HepG2 (cell line): ENCODE results near the gene TLR5. TPM values are rescaled to one million over a fixed set of nuclear protein-coding genes. Genes with fewer than 3 reads are reported as not detected.

Source experiments
- CBFB ChIP-seq: sonication (generic); formaldehyde crosslinking; IDR thresholded peaks from 2 replicates; pipeline ENCODE4 v1.4.0; 2020; ENCODE audit warnings: missing genetic modification reagents
- CBX2 ChIP-seq, 2 experiments: fragments of 200-600 bp in 1 of 2; sonication (generic); formaldehyde crosslinking in 1 of 2; IDR thresholded peaks; 2 replicates each; pipeline versions ENCODE4 v1.7.0 to v1.8.1; 2018 to 2022; ENCODE audit warnings: low read depth in 2 of 2, low read length in 1 of 2, mild to moderate bottlenecking in 1 of 2, missing genetic modification reagents in 1 of 2
- ELF4 ChIP-seq: sonication (generic); formaldehyde crosslinking; IDR thresholded peaks from 2 replicates; pipeline ENCODE4 v1.5.0; 2020; ENCODE audit warnings: missing genetic modification reagents, mild to moderate bottlenecking, moderate library complexity, borderline replicate concordance
- HDAC6 ChIP-seq: fragments of 200-600 bp; sonication (generic); IDR thresholded peaks from 2 replicates; pipeline ENCODE4 v1.7.0; 2017; ENCODE audit warnings: mild to moderate bottlenecking, antibody characterized with exemption, low read length, low read depth
- HMGA1 ChIP-seq: sonication (generic); formaldehyde crosslinking; conservative IDR thresholded peaks from 2 replicates; pipeline ENCODE4 v1.4.0; 2020; ENCODE audit warnings: missing genetic modification reagents
- HNRNPLL ChIP-seq: fragments of 200-400 bp; formaldehyde crosslinking; IDR thresholded peaks from 2 replicates; pipeline ENCODE4 v1.6.1; 2017; ENCODE audit warnings: mild to moderate bottlenecking, low read depth, low read length; ENCODE audit not compliant: poor library complexity, severe bottlenecking
- IRF2 ChIP-seq: IDR thresholded peaks from 2 replicates; pipeline ENCODE4 v1.6.1; 2018; ENCODE audit warnings: missing genetic modification reagents, missing compliant biosample characterization
- KAT7 ChIP-seq: IDR thresholded peaks from 2 replicates; pipeline ENCODE4 v1.6.1; 2018; ENCODE audit warnings: borderline replicate concordance, missing compliant biosample characterization
- MYC ChIP-seq: sonication (generic); formaldehyde crosslinking; IDR thresholded peaks from 2 replicates; pipeline ENCODE4 v1.9.0; 2021; ENCODE audit warnings: missing genetic modification reagents, borderline replicate concordance
- NFE2L2 ChIP-seq: fragments of 150-350 bp; IDR thresholded peaks from 2 replicates; pipeline ENCODE4 v1.6.1; 2014; ENCODE audit warnings: low read length
- RARA ChIP-seq: IDR thresholded peaks from 2 replicates; pipeline ENCODE4 v1.6.1; 2016; ENCODE audit warnings: missing genetic modification reagents, missing compliant biosample characterization
- RBM22 ChIP-seq: fragments of 200-400 bp; formaldehyde crosslinking; optimal IDR thresholded peaks from 2 replicates; pipeline ENCODE3; 2017; ENCODE audit warnings: mild to moderate bottlenecking, low read length, moderate library complexity
- SMC3 ChIP-seq: IDR thresholded peaks from 2 replicates; pipeline ENCODE4 v1.6.1; 2011; ENCODE audit warnings: low read length, improper control_type of control experiment
- ZNF230 ChIP-seq: sonication (generic); formaldehyde crosslinking; IDR thresholded peaks from 2 replicates; pipeline ENCODE4 v1.4.0; 2020; ENCODE audit warnings: mild to moderate bottlenecking, missing genetic modification reagents
- ZNF501 ChIP-seq: sonication (generic); formaldehyde crosslinking; IDR thresholded peaks from 2 replicates; pipeline ENCODE4 v1.5.1; 2020; ENCODE audit warnings: mild to moderate bottlenecking, moderate library complexity, missing genetic modification reagents
- ZNF550 ChIP-seq: sonication (generic); formaldehyde crosslinking; IDR thresholded peaks from 2 replicates; pipeline ENCODE4 v1.4.0; 2020; ENCODE audit warnings: mild to moderate bottlenecking, missing genetic modification reagents, borderline replicate concordance
- ZNF619 ChIP-seq: sonication (generic); formaldehyde crosslinking; IDR thresholded peaks from 2 replicates; pipeline ENCODE4 v1.4.0; 2020; ENCODE audit warnings: mild to moderate bottlenecking, missing genetic modification reagents
- ZNF678 ChIP-seq: sonication (generic); formaldehyde crosslinking; IDR thresholded peaks from 2 replicates; pipeline ENCODE4 v1.4.0; 2020; ENCODE audit warnings: mild to moderate bottlenecking, missing genetic modification reagents
- ZNF761 ChIP-seq: sonication (generic); formaldehyde crosslinking; conservative IDR thresholded peaks from 2 replicates; pipeline ENCODE4 v1.4.0; 2020; ENCODE audit warnings: mild to moderate bottlenecking, missing genetic modification reagents
- ZNF768 ChIP-seq: sonication (generic); formaldehyde crosslinking; IDR thresholded peaks from 2 replicates; pipeline ENCODE4 v1.4.0; 2020; ENCODE audit warnings: missing genetic modification reagents
- ZNF780A ChIP-seq: sonication (generic); formaldehyde crosslinking; IDR thresholded peaks from 2 replicates; pipeline ENCODE4 v1.8.0; 2022; ENCODE audit warnings: mild to moderate bottlenecking, missing genetic modification reagents, moderate library complexity
- ZSCAN20 ChIP-seq: sonication (generic); formaldehyde crosslinking; IDR thresholded peaks from 2 replicates; pipeline ENCODE4 v1.4.0; 2020; ENCODE audit warnings: missing genetic modification reagents, mild to moderate bottlenecking, borderline replicate concordance
- polyA plus RNA-seq, 8 experiments: library from polyadenylated mRNA; depleted of rRNA in 3 of 8; stranded (reverse) in 7 of 8; unstranded in 1 of 8; fragments of >200 nt; fragmentation: Illumina TruSeq in 4 of 8; extraction: Trizol in 4 of 8; gene quantifications; 2 replicates each; pipeline versions ENCODE4 v1.2.1 to v1.2.3, GENCODE V29; 2011 to 2016; ENCODE audit warnings: low read depth in 4 of 8, missing spikeins in 1 of 8, mixed read lengths in 1 of 8; ENCODE audit not compliant: insufficient read depth in 1 of 8
- total RNA-seq, 5 experiments: library from RNA; depleted of rRNA; stranded (reverse); fragments of >200 nt; fragmentation: Illumina TruSeq; extraction: Trizol; gene quantifications; 2 replicates each; pipeline ENCODE4 v1.2.3, GENCODE V29; 2016; ENCODE audit warnings: low read depth in 1 of 5
- TF ChIP-seq, protein P1 (sequence below): IDR thresholded peaks from 2 replicates; pipeline ENCODE4 v1.6.1; 2016; ENCODE audit warnings: missing biosample characterization, missing genetic modification reagents, low read depth
- TF ChIP-seq, protein P2 (sequence below): sonication (generic); formaldehyde crosslinking; IDR thresholded peaks from 2 replicates; pipeline ENCODE4 v1.5.0; 2020; ENCODE audit warnings: missing genetic modification reagents

TLR5 gene
- total and polyA plus RNA-seq, 2 of the 13 experiments (the other 11 are each of a cell fraction or from before 2014, with no cell fraction given), result not detected

DNA sequence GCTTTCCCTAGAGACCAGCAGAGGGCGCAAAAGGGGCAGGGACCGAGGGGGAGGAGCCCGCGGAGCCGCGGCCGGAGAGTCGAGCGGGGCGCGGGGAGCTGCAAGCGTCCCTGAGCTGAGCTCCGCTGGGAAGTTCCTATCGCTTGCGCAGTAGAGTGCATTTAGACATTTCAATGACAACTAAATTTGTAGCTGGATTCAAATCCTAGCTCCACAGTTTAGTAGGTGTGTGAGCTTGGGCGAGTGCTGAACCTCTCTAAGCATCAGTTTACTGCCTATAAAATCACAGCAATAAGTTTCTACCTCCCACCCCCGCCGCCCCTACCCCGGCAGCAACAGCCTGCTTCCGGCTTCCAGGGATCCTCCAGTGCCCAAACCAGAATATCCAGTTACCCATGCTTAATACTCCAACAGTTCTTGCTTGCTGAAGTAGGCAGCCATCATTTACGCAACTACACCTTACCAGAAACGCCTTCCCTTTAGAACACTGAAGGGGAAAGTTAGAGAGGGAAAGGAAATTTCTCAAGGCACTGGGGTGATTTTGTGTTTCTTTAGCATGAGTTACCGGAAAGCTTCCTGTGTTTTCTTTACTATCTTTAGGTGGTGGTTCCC is 9.1 kb downstream of the TLR5 start (continued):
- TF ChIP-seq ELF4 (CRISPR knock-in tag) (no peak), ZNF780A (CRISPR knock-in tag) (no peak), CBFB (CRISPR knock-in tag) (no peak), RBM22 (no peak), ZNF230 (no peak), IRF2 (0 out of 2 replicates have a peak, but pooled peaks have one; percentile 19), ZNF768 (no peak), HNRNPLL (peak; percentile 60), ZNF761 (CRISPR knock-in tag) (no peak), HDAC6 (no peak), ZNF550 (CRISPR knock-in tag) (no peak), MYC (CRISPR knock-in tag) (no peak), ZSCAN20 (CRISPR knock-in tag) (no peak), ZNF501 (CRISPR knock-in tag) (no peak), ZNF619 (CRISPR knock-in tag) (no peak), SMC3 (peak; percentile 67), HMGA1 (CRISPR knock-in tag) (no peak), ZNF678 (CRISPR knock-in tag) (no peak), NFE2L2 (no peak), KAT7 (no peak), RARA (CRISPR knock-in tag) (no peak), CBX2 (IDR thresholded peaks at IDR 0.05; ENCODE audit: low read depth, low read length) (no peak), CBX2 (CRISPR knock-in tag; IDR thresholded peaks at IDR 0.05; ENCODE audit: low read depth) (no peak)
- TF ChIP-seq, protein P1, sequence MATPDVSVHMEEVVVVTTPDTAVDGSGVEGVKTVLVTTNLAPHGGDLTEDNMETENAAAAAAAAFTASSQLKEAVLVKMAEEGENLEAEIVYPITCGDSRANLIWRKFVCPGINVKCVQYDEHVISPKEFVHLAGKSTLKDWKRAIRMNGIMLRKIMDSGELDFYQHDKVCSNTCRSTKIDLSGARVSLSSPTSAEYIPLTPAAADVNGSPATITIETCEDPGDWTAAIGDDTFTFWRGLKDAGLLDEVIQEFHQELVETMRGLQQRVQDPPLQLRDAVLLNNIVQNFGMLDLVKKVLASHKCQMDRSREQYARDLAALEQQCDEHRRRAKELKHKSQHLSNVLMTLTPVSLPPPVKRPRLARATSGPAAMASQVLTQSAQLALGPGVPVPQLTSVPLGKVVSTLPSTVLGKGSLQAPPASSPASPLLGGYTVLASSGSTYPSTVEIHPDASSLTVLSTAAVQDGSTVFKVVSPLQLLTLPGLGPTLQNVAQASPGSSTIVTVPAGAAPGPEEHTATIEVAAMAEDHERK (CRISPR knock-in tag), result no peak
- TF ChIP-seq, protein P2, sequence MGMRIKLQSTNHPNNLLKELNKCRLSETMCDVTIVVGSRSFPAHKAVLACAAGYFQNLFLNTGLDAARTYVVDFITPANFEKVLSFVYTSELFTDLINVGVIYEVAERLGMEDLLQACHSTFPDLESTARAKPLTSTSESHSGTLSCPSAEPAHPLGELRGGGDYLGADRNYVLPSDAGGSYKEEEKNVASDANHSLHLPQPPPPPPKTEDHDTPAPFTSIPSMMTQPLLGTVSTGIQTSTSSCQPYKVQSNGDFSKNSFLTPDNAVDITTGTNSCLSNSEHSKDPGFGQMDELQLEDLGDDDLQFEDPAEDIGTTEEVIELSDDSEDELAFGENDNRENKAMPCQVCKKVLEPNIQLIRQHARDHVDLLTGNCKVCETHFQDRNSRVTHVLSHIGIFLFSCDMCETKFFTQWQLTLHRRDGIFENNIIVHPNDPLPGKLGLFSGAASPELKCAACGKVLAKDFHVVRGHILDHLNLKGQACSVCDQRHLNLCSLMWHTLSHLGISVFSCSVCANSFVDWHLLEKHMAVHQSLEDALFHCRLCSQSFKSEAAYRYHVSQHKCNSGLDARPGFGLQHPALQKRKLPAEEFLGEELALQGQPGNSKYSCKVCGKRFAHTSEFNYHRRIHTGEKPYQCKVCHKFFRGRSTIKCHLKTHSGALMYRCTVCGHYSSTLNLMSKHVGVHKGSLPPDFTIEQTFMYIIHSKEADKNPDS (CRISPR knock-in tag), result no peak
